ENCODE measurements around the gene GMCL1. TPM values are rescaled to one million over a fixed set of nuclear protein-coding genes. Genes with fewer than 3 reads are reported as not detected.

GMCL1 gene
- total and polyA plus RNA-seq, 9 of the 15 experiments (the other 6 are each of a cell fraction or from before 2014, with no cell fraction given), result 7.0 to 27.3 (median 15.4) TPM

DNA sequence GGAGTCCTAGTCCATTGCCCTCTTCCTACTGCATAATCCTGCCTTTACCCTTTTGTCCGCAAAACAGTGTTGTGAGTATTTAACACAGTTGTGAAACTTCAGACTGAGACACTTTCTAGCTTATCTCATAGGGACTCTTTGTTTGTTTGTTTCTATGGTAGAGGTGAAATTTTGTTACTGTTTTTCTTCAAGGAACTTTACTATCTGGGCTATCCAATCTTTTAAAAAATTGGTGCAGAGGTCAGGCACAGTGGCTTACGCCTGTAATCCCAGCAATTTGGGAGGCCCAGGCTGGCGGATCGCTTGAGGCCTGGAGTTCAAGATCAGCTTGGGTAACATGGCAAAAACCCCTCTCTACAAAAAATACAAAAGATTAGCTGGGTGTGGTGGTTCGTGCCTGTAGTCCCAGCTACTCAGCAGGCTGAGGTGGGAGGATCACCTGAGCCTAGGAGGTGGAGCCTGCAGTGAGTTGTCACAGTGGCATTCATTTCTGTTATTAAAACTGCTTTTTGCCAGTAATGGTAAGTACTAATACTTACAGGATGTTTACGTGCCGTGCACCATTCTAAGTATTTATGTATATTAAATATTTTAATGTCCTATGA is 18.8 kb downstream of the GMCL1 start:
- DNase-seq (ENCODE audit: extremely low read depth in 1 of 4, low spot score in 3 of 4), result peak in 1 of 4 experiments; percentile 24
- H2AFZ ChIP-seq (ENCODE audit: low read depth, low read length), result peak overlapping the region; percentile 10
- no peaks in the 10 kb centered on the region for H3K9me1 ChIP-seq (ENCODE audit: control insufficient read depth, insufficient read depth, low read length)
- CTCF ChIA-PET (ENCODE audit: low intra/inter-chr PET ratio), result no interaction called here
- peak overlapping the region; percentile 4 to 31; a peak in 2 of 4 replicates for H3K9ac ChIP-seq (ENCODE audit: insufficient read depth in 1 of 2, low read depth in 2 of 2, low read length in 2 of 2)
- H3K9me3 ChIP-seq (replicated peaks; ENCODE audit: control insufficient read depth, insufficient read depth, low read depth, low read length), result no peaks in the 10 kb centered on the region
- peaks cover 79% of the 10 kb centered on the region for H3K36me3 ChIP-seq (ENCODE audit: control insufficient read depth, insufficient read depth, low read length)
- peak; percentile 65 for FAIRE-seq
- POLR2A ChIA-PET, result interaction anchor here (1.3 to 2.2 kb wide), 3 partner anchors 9 to 49 kb away, joined by 4 to 7 read pairs (median 6); no protein-coding TSS in a partner anchor
- in situ Hi-C loops (cut with MboI), result no loop called here
- TF ChIP-seq ZFX (CRISPR knock-in tag; IDR thresholded peaks at IDR 0.05), result peak; percentile 36; the same call in 1 of the 2 replicates
- no peak for TF ChIP-seq HCFC1 (IDR thresholded peaks at IDR 0.05; ENCODE audit: low read depth, low read length)
- peak; percentile 62; the same call in 1 of the 2 replicates for TF ChIP-seq FOXJ2 (tag; IDR thresholded peaks at IDR 0.05)
- 71% methylated on average over 7 of the region's 7 CpGs for WGBS (ENCODE audit: insufficient coverage, low coverage, missing lambda C conversion rate)
- no peaks in the 10 kb centered on the region for H3K27me3 ChIP-seq (ENCODE audit: control insufficient read depth in 2 of 2, insufficient read depth in 2 of 2, low read length in 2 of 2)
- H3K4me2 ChIP-seq (ENCODE audit: insufficient read depth, low read length), result no peak overlapping the region
- peak overlapping the region; percentile 54 for H3K27ac ChIP-seq (ENCODE audit: extremely low read depth, low read depth, low read length)
- ATAC-seq, result peak; percentile 74
- no peaks in the 10 kb centered on the region for H4K20me1 ChIP-seq (replicated peaks; ENCODE audit: control insufficient read depth, insufficient read depth, low read length)
- intact Hi-C loops (cut with micrococcal nuclease), result no loop called here
- no peak overlapping the region for H3K4me3 ChIP-seq
- BruUV-seq (replicated peaks), result no TSS peak
- H3K79me2 ChIP-seq (ENCODE audit: control insufficient read depth, insufficient read depth, low read length), result no peaks in the 10 kb centered on the region
- peaks cover 11 to 15% of the 10 kb centered on the region in 2 experiments; a peak in 4 of 5 replicates for H3K4me1 ChIP-seq (replicated peaks in 1 of 2; ENCODE audit: control insufficient read depth in 2 of 2, insufficient read depth in 2 of 2, low read length in 2 of 2)

DNA sequence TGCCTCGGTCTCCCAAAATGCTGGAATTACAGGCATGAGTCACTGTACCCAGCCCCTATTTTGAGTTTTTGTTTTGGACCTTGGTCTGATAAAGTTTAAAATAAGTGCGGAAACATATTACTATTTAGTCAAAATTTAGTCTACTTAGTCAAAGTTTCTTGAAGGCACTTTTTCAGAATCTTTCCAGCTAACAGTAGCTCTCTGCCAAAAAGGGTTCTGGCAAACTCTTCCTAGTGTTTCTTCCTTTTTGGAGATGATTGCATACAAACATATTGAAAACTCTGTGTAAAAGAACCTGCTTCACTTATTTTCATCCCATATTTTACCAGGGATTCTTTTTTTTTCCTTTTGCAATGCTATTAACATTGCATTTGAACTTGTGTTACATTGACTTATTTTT is 28.8 kb downstream of the GMCL1 start:
- FAIRE-seq (no peak), ATAC-seq (no peak), DNase-seq (ENCODE audit: extremely low read depth in 1 of 4, low spot score in 3 of 4) (no peak)
- in situ Hi-C loops (cut with MboI), result no loop called here
- BruUV-seq (replicated peaks), result no TSS peak
- no peaks in the 10 kb centered on the region for H3K27me3 ChIP-seq (ENCODE audit: control insufficient read depth in 2 of 2, insufficient read depth in 2 of 2, low read length in 2 of 2)
- H3K36me3 ChIP-seq (ENCODE audit: control insufficient read depth, insufficient read depth, low read length), result peaks cover 38% of the 10 kb centered on the region; the same call in 2 of the 3 replicates
- H2AFZ ChIP-seq (ENCODE audit: low read depth, low read length), result no peak overlapping the region
- WGBS (ENCODE audit: insufficient coverage, low coverage, missing lambda C conversion rate), result 100% methylated on average over 2 of the region's 2 CpGs
- intact Hi-C loops (cut with micrococcal nuclease), result no loop called here
- H3K9me3 ChIP-seq (replicated peaks; ENCODE audit: control insufficient read depth, insufficient read depth, low read depth, low read length), result no peaks in the 10 kb centered on the region
- no peak overlapping the region for H3K27ac ChIP-seq (ENCODE audit: extremely low read depth, low read depth, low read length)
- H3K9ac ChIP-seq (ENCODE audit: insufficient read depth in 1 of 2, low read depth in 2 of 2, low read length in 2 of 2), result no peak overlapping the region
- ChIA-PET CTCF (ENCODE audit: low intra/inter-chr PET ratio) (no interaction called here), POLR2A (no interaction called here)
- no peaks in the 10 kb centered on the region for H3K79me2 ChIP-seq (ENCODE audit: control insufficient read depth, insufficient read depth, low read length)
- no peak overlapping the region for H3K4me2 ChIP-seq (ENCODE audit: insufficient read depth, low read length)
- no peaks in the 10 kb centered on the region for H3K9me1 ChIP-seq (ENCODE audit: control insufficient read depth, insufficient read depth, low read length)
- no peak overlapping the region for H3K4me3 ChIP-seq
- peaks cover 0 to under 1% of the 10 kb centered on the region in 2 experiments; a peak in 1 of 5 replicates for H3K4me1 ChIP-seq (replicated peaks in 1 of 2; ENCODE audit: control insufficient read depth in 2 of 2, insufficient read depth in 2 of 2, low read length in 2 of 2)
- H4K20me1 ChIP-seq (replicated peaks; ENCODE audit: control insufficient read depth, insufficient read depth, low read length), result no peaks in the 10 kb centered on the region
- TF ChIP-seq BACH1 (tag; IDR thresholded peaks at IDR 0.05), result no peak
- TF ChIP-seq SAP30 (IDR thresholded peaks at IDR 0.05; ENCODE audit: borderline replicate concordance, insufficient read depth, low read depth, low read length, poor library complexity, severe bottlenecking), result no peak
